Activated naive CD8-positive, alpha-beta T cell treated with anti-CD3 and anti-CD28 coated beads, Interleukin-2, amount 50 U/mL, for 16 hours (primary cell): Measurements from ENCODE around the gene UNC13D.
A peak's percentile ranks its signal among the peaks of the same experiment; 100 is the strongest.
"Not testable (repeated sequence)": the region's sequence is repeated elsewhere in the genome, so short reads cannot be mapped to it uniquely, and the experiment has no call there.

Source experiments
- DNase-seq: peaks from one replicate; pipeline ENCODE4 v3.0.0-alpha.2; 2020; ENCODE audit warnings: low read depth, low spot score

The UNC13D gene

GRCh38 chr17:75799402-75799801 is 44.8 kb downstream of the UNC13D start:
- DNase-seq: no peak

- no peak for DNase-seq
Measured at GRCh38 chr17:75795820-75796607, 48.2 kb downstream of the UNC13D start.

GRCh38 chr17:75793460-75793859 is 50.7 kb downstream of the UNC13D start:
- no peak for DNase-seq

- DNase-seq: no peak
Measured at GRCh38 chr17:75791254-75791653, 53.0 kb downstream of the UNC13D start.

- peak; percentile 64 for DNase-seq
Measured at GRCh38 chr17:75785016-75785890, 59.0 kb downstream of the UNC13D start.

GRCh38 chr17:75784473-75785015 is 59.7 kb downstream of the UNC13D start, which contains the start of gene UNK:
UNK (plus strand) TSS chr17:75784806; CDS start chr17:75784881, 75 bp downstream.
- DNase-seq: peak; percentile 92

- DNase-seq: no peak
Measured at GRCh38 chr17:75783803-75784472, 60.3 kb downstream of the UNC13D start.

- DNase-seq: no peak
Measured at GRCh38 chr17:75783069-75783783, 61.0 kb downstream of the UNC13D start.

GRCh38 chr17:75779987-75780889 is 64.0 kb downstream of the UNC13D start:
- no peak for DNase-seq

GRCh38 chr17:75779250-75779986 is 64.8 kb downstream of the UNC13D start:
- DNase-seq: peak; percentile 82

GRCh38 chr17:75778861-75779249 is 65.3 kb downstream of the UNC13D start:
- DNase-seq: no peak

- not testable (repeated sequence) for DNase-seq
Measured at GRCh38 chr17:75778066-75778860, 65.9 kb downstream of the UNC13D start.

GRCh38 chr17:75777296-75777922 is 66.8 kb downstream of the UNC13D start:
- no peak for DNase-seq
